ENCODE results near the gene GNAQ.
"Not testable (repeated sequence)": the region's sequence is repeated elsewhere in the genome, so short reads cannot be mapped to it uniquely, and the experiment has no call there.

GNAQ gene

DNA sequence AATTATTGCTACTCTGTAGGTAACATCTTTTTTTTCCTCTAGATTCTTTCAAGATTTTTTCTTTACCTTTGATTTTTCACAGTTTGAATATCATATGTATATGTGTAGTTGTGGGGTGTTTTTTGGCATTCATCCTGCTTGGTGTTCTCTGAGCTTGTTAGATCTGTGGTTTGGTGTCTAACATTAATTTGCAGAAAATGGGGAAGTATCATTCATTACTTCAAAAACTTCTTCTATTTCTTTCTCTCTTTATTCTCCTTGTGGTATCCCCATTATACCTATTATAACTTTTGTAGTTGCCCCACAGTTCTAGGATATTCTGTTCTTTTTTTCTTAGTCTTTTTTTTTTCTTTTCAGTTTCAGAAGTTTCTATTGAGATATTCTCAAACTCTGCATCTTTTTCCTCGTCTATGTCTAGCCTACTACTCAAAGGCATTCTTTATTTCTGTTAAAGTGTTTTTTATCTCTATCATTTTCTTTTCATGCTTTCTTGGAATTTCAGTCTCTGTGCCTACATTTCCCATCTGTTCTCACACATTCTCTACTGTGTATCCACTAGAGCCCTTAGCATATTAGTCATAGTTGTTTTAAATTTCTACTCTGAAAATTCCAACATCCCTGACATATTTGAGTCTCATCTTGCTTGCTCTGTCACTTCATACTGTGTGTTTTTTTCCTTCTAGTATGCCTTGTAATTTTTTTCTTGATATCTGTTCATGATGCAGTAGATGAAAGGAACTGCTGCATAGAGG is 323.4 kb downstream of the GNAQ start:
- DNase-seq (ENCODE audit: low read depth in 1 of 2, low spot score in 1 of 2), result no peak

DNA sequence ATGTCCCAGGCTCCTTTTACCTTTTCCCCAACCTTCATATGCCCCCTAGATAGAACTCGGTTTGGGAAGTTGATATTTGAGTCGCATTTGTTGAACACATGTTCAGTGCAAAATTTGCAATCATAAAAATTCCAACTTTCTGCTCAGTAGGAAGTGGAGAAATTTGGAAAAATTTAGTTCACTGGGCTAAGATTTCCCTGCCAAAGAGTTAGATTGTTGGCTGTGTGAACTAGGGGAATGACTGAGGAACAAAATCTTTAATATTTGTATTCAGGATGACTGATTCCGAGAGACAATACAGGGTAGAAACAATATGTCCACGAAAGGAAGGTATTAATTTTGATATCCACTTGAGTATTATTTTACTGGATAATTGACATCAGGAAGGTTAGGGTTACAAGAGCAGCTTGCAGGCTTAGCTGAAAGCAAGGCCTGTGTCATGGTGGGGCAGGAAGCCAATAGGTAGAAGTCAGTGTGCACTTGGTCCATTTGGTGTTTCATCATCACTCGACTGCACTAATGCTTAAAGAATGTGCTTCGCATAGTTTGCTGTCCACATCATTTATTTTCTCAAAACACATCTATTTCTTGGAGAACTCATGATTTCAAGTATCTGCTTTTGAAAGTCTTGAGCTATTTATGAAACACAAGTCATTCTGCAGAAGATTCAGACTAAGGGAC is 324.1 kb downstream of the GNAQ start:
- DNase-seq (ENCODE audit: low read depth in 1 of 2, low spot score in 1 of 2), result no peak

- no peak for DNase-seq (ENCODE audit: low read depth in 1 of 2, low spot score in 1 of 2)
Measured at GRCh38 chr9:77705636-77706035, 326.0 kb downstream of the GNAQ start.

GRCh38 chr9:77702521-77703390 is 328.9 kb downstream of the GNAQ start:
- DNase-seq (ENCODE audit: low read depth in 1 of 2, low spot score in 1 of 2), result not testable (repeated sequence)

- DNase-seq (ENCODE audit: low read depth in 1 of 2, low spot score in 1 of 2), result no peak
Measured at GRCh38 chr9:77697238-77697984, 334.2 kb downstream of the GNAQ start.

DNA sequence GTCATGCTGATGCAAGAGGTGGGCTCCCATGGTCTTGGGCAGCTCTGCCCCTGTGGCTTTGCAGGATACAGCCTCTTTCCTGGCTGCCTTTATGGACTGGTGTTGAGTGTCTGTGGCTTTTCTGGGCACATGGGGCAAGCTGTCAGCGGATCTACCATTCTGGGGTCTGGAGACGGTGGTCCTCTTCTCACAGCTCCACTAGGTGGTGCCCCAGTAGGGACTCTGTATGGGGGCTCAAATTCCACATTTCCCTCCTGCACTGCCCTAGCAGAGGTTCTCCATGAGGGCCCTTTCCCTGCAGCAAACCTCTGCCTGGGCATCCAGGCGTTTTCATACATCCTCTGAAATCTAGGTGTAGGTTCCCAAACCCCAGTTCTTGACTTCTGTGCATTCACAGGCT is 340.9 kb downstream of the GNAQ start:
- not testable (repeated sequence) for DNase-seq (ENCODE audit: low read depth in 1 of 2, low spot score in 1 of 2)

DNA sequence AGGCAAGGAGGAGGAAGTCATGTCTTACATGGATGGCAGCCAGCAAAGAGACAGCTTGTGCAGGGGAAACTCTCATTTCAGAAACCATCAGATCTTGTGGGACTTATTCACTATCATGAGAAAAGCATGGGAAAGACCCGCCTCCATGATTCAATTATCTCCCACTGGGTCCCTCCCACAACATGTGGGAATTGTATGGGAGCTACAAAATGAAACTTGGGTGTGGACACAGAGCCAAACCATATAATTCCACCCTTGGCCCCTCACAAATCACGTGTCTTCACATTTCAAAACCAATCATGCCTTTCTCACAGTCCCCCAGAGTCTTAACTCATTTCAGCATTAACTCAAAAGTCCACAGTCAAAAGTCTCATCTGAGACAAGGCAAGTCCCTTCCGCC is 341.5 kb downstream of the GNAQ start:
- not testable (repeated sequence) for DNase-seq (ENCODE audit: low read depth in 1 of 2, low spot score in 1 of 2)

DNA sequence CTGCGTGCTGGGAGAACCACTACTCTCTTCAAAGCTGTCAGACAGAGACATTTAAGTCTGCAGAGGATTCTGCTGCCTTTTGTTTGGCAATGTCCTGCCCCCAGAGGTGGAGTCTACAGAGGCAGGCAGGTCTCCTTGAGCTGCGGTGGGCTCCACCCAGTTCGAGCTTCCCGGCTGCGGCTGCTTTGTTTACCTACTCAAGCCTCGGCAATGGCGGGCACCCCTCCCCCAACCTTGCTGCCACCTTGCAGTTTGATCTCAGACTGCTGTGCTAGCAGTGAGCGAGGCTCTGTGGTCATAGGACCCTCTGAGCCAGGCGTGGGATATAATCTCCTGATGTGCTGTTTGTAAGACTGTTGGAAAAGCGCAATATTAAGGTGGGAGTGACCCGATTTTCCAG is 343.9 kb downstream of the GNAQ start:
- not testable (repeated sequence) for DNase-seq (ENCODE audit: low read depth in 1 of 2, low spot score in 1 of 2)

DNA sequence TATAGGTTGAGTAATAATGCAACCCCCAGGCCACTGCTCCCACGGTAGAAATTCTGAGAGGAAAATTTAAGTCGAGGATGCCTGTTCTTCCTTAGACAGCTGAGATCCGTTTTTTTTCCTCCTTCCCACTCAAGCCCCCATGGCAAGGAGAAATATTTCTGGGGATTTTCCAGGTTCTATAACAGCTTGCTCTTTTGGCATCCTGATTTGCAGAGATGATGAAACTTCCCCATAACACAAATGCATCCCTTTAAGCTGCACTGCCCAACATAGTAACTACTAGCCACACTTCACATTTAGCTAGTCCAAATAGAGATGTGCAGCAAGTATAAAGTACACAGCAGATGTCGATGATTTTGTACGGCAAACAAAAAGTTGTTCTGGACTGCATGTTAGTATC is 351.0 kb downstream of the GNAQ start:
- no peak for DNase-seq (ENCODE audit: low read depth in 1 of 2, low spot score in 1 of 2)

GRCh38 chr9:77679661-77680368 is 351.8 kb downstream of the GNAQ start:
- no peak for DNase-seq (ENCODE audit: low read depth in 1 of 2, low spot score in 1 of 2)

DNA sequence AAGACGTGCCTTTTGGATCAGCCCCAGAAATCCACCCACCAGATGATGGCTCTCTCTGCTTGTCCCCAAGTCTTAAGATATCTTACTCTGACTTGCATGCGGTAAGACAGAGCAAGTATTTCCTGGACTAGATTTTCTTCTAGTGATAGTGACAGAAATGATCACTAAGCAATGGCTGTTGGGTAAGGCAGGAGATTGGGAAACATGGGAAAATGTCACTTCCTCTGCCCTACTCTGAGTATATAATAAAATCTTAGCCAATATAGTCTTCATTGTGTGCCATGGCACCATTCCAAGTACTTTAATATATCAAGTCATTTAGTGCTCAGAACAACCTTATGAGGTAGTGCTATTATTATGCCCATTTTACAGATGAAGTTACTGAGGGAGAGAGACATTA is 352.5 kb downstream of the GNAQ start:
- no peak for DNase-seq (ENCODE audit: low read depth in 1 of 2, low spot score in 1 of 2)

DNA sequence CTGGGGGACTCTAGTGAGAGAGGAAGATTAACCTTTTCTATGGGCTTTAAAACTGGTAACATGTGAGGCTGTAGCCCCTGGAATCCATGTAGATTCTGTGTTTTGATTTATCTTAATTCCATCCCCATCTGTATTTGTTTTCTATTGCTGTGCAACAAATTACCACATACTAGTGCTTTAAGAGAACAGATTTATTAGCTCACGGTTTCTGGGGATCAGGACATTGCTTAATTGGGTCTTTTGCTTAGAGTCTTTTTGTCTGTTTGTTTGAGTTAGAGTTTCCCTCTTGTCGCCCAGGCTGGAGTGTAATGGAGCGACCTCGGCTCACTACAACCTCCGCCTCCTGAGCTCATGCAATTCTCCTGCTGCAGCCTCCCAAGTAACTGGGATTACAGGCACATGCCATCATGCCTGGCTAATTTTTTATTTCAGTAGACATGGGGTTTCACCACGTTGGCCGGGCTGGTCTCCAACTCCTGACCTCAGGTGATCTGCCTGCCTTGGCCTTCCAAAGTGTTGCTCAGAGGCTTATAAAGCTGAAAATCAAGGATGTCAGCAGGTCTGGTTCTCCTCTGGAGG is 353.6 kb downstream of the GNAQ start:
- no peak for DNase-seq (ENCODE audit: low read depth in 1 of 2, low spot score in 1 of 2)

DNA sequence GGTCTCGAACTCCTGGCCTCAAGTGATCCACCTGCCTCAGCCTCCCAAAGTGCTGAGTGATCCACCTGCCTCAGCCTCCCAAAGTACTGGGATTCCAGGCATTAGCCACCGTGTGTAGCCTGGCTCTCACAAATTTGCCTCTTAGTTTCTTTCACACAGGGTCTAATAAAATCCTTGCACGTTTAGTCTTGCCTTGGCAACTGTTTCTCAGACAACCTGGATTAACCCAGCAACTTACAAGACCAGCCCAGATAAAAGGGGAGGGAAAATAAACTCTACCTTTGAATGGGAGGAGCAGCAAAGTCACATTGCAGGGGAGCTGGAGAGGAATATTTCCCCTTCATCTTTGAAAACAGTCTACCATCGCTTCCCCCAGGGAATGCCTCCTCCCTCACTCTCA is 354.2 kb downstream of the GNAQ start:
- DNase-seq (ENCODE audit: low read depth in 1 of 2, low spot score in 1 of 2), result no peak

DNA sequence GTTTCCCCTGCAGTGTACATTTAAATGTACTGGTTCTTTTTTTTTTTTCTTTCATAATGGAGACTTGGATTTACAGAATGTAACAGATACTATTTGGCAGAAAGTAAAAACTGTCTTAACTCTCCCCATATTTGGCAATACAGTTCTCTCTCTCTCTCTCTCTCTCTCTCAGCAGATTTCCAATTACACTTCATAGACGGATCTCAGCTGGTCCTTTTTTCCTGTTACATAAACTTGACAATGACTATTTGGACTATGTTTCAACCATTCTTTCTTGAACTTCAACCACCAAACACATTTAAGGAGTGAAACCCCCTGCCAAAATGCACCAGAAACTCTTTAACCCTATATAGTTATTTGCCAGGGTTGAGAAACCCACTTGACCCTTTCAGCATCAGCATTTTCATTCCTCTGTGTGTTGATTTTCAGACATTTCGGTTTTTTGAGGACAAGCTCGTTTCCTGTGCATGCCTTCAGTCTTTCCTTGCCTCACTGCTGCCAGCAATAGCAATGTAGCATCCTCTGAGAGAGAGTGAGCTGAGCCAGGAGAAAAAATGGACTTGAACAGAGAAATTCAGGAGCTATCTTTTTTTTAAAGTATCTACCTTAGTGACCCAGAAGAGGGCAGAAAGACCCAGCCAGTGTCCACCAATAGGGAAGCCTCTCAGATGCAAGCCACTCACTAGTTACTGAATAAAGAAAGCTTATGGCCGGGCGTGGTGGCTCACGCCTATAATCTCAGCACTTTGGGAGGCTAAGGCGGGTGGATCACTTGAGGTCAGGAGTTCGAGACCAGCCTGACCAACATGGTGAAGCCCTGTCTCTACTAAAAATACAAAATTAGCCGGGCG is 357.4 kb downstream of the GNAQ start:
- no peak for DNase-seq (ENCODE audit: low read depth in 1 of 2, low spot score in 1 of 2)

- DNase-seq (ENCODE audit: low read depth in 1 of 2, low spot score in 1 of 2), result no peak
Measured at GRCh38 chr9:77672183-77672582, 359.4 kb downstream of the GNAQ start.

DNA sequence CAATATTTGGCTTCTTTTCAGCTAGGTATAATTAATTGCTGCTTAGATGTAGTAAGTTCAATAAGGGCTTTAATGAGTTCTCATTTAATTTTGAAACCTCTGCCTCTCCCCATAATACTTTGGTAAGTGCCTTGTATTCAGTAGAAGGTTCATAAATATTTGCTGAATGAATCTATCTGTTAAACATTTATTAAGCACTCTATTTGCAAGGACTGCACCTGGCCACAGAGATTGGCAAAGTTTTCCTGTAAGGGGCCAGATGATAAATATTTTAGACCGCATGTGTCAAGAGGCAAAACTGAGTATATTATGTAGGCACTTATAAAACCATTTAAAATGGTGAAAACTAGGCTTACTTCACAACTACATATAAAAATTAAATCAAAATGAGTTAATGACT is 364.5 kb downstream of the GNAQ start:
- DNase-seq (ENCODE audit: low read depth in 1 of 2, low spot score in 1 of 2), result no peak

All from stimulated activated CD4-positive, alpha-beta T cell treated with anti-CD3 and anti-CD28 coated beads, Interleukin-15, amount 100 ng/mL, for 1 hour (primary cell).